ENCODE data around the gene MAP7D3.
"Not testable (repeated sequence)": the region's sequence is repeated elsewhere in the genome, so short reads cannot be mapped to it uniquely, and the experiment has no call there.

The MAP7D3 gene, protein sequence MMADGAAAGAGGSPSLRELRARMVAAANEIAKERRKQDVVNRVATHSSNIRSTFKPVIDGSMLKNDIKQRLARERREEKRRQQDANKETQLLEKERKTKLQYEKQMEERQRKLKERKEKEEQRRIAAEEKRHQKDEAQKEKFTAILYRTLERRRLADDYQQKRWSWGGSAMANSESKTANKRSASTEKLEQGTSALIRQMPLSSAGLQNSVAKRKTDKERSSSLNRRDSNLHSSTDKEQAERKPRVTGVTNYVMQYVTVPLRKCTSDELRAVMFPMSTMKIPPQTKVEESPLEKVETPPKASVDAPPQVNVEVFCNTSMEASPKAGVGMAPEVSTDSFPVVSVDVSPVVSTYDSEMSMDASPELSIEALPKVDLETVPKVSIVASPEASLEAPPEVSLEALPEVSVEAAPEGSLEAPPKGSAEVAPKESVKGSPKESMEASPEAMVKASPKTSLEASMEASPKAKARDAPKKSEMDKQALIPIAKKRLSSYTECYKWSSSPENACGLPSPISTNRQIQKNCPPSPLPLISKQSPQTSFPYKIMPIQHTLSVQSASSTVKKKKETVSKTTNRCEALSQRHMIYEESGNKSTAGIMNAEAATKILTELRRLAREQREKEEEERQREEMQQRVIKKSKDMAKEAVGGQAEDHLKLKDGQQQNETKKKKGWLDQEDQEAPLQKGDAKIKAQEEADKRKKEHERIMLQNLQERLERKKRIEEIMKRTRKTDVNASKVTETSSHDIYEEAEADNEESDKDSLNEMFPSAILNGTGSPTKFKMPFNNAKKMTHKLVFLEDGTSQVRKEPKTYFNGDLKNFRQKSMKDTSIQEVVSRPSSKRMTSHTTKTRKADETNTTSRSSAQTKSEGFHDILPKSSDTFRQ

DNA sequence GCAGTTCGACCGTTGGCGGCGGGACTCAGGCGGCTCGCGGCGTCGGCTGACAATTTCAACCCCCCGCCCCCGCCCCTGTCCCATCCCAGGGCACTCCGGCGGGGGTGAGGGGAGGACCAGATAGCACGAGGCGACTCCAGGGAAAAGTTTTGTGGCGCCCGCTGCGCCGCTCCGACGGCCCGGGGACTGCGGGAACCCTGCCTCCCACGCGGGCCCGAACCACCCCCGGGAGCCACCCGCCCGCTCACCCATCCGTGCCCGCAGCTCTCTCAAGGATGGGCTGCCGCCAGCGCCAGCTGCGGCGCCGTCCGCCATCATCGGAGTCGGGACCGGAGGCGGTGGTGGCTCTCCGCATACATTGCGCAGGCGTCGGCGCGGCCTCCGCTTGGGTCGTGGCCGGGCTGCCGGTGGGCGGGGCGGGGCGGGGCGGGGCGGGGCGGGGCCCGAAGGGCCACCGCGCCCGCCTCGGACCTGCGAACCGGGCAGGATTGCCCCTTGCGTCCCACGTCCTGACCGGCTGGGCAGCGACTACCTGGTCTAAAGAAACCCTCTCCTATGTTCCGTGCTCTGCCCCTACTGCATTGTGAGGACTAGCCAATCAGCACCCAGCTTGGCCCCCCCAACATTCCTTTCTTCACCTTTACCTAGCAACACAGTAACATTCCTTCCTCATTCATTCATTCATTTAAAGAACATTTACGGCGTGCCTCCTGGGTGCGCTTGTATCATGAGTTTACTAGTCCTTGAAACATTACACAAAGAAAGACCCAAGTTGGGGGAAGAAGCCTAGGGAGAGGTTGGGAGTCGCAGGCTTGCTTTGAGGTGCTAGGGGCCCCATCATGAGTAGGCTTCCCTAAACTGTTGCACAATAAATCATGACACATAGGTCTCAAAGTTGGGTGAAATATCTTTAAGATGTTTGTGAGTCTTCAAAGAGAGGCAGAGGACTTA, at the start of gene MAP7D3:
Gene MAP7D3, minus strand, starts transcription at position 360 of the 951 bp plus-strand sequence. Its CDS starts 42 bp downstream, at position 318.
- H3K4me1 ChIP-seq (ENCODE audit: insufficient read depth, low read length), result peaks cover 5% of the 10 kb centered on the region; the same call in 1 of the 2 replicates
- peak within 1 kb of the TSS; percentile 57 for H3K9ac ChIP-seq (ENCODE audit: low read depth, low read length)
- H3K36me3 ChIP-seq (ENCODE audit: insufficient read depth, low read length), result no peaks in the 10 kb centered on the region
- H3K9me3 ChIP-seq (ENCODE audit: control insufficient read depth, insufficient read depth, low read length), result no peaks in the 10 kb centered on the region

DNA sequence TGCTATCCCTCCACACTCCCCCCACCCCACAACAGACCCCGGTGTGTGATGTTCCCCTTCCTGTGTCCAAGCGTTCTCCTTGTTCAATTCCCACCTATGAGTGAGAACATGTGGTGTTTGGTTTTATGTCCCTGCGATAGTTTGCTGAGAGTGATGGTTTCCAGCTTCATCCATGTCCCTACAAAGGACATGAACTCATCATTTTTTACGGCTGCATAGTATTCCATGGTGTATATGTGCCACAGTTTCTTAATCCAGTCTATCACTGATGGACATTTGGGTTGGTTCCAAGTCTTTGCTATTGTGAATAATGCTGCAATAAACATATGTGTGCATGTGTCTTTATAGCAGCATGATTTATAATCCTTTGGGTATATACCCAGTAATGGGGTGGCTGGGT, 49.5 kb upstream of the MAP7D3 start, which contains the start of gene ADGRG4:
Gene ADGRG4, plus strand, starts transcription at position 243 of the 400 bp plus-strand sequence. CDS start 7,815 bp downstream, outside the sequence.
- not testable (repeated sequence) for H3K36me3 ChIP-seq (ENCODE audit: insufficient read depth, low read length); H3K9me3 ChIP-seq (ENCODE audit: control insufficient read depth, insufficient read depth, low read length); H3K4me1 ChIP-seq (ENCODE audit: insufficient read depth, low read length)

DNA sequence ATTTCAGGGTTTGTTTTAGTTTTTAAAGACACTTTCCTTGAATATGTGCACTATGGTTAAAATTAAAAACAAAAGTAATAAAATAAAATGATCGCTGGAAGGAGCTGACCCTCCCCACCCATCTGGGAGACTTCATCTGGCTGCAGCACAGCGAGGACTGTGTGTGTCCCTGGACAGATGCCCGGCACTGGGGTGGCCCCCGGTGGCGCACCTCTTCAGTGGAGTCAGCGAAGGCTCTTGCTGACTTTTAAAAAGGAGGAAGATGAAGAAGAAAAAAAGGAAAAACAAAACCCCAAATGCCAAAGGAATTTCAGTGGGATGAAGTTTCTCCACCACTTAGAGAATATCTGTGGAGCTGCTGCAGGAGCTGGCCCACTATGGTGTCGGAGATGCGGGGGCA, 44.2 kb upstream of the MAP7D3 start:
- Histone ChIP-seq H3K9ac (ENCODE audit: low read depth, low read length) (no peak overlapping the region), H3K4me1 (ENCODE audit: insufficient read depth, low read length) (no peaks in the 10 kb centered on the region), H3K36me3 (ENCODE audit: insufficient read depth, low read length) (no peaks in the 10 kb centered on the region)

More for the DNA sequence above, 49.5 kb upstream of the MAP7D3 start, which contains the start of gene ADGRG4:
- H3K9ac ChIP-seq (ENCODE audit: low read depth, low read length), result not testable (repeated sequence)

DNA sequence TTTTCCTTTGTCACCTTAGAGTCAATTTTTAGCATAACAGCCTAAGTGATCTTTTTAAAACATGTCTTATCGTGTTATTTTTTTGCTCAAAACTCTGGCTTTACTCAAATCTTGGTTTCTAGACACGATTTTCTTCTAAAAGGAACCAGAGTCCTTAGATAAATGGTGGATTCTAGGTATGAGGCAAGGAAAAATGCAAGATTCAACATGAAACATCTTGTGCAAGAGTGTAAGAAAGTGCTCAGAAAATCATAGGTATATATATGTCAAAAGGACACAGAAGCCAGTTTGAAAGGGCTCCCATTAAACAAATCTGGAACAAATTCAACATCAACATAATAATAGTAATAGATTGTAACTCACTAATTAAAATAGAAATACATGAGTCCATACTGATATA, 41.5 kb upstream of the MAP7D3 start:
- Histone ChIP-seq H3K36me3 (ENCODE audit: insufficient read depth, low read length) (no peaks in the 10 kb centered on the region), H3K9ac (ENCODE audit: low read depth, low read length) (no peak overlapping the region), H3K9me3 (ENCODE audit: control insufficient read depth, insufficient read depth, low read length) (no peaks in the 10 kb centered on the region), H3K4me1 (ENCODE audit: insufficient read depth, low read length) (no peaks in the 10 kb centered on the region)

More for the DNA sequence above, 44.2 kb upstream of the MAP7D3 start:
- no peaks in the 10 kb centered on the region for H3K9me3 ChIP-seq (ENCODE audit: control insufficient read depth, insufficient read depth, low read length)

DNA sequence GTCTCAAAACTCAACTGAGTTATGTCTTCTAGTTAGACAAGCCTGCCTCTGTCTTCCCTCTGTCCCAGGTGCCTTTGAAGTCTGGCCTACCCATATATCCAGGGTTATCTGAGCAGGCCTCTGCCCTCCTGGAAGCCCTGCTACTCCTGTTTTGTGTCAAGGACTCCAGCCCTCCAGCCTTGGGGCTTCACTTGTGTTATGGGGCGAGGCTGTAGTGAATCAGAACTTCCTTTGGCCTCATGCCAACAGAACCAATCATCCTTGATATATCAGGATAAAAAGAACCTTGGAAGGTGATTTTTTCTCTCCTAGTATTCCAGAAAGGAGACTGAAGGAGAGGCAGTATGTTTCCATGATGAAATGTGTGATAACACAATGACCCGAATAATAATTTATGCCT, 40.6 kb upstream of the MAP7D3 start:
- no peaks in the 10 kb centered on the region for H3K4me1 ChIP-seq (ENCODE audit: insufficient read depth, low read length)
- H3K36me3 ChIP-seq (ENCODE audit: insufficient read depth, low read length), result no peaks in the 10 kb centered on the region
- H3K9me3 ChIP-seq (ENCODE audit: control insufficient read depth, insufficient read depth, low read length), result no peaks in the 10 kb centered on the region
- no peak overlapping the region for H3K9ac ChIP-seq (ENCODE audit: low read depth, low read length)

DNA sequence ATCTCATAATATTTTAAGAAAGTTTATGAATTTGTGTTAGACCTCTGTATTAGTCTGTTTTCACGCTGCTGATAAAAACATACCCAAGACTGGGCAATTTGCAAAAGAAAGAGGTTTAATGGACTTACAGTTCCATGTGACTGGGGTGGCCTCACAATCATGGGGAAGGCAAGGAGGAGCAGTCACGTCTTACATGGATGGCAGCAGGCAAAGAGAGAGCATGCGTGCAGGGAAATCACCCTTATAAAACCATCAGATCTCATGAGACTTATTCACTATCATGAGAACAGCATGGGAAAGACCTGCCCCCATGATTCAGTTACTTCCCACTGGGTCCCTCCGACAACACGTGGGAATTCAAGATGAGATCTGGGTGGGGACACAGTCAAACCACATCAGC, 35.2 kb upstream of the MAP7D3 start:
- not testable (repeated sequence) for H3K4me1 ChIP-seq (ENCODE audit: insufficient read depth, low read length); H3K9me3 ChIP-seq (ENCODE audit: control insufficient read depth, insufficient read depth, low read length); H3K36me3 ChIP-seq (ENCODE audit: insufficient read depth, low read length); H3K9ac ChIP-seq (ENCODE audit: low read depth, low read length)

DNA sequence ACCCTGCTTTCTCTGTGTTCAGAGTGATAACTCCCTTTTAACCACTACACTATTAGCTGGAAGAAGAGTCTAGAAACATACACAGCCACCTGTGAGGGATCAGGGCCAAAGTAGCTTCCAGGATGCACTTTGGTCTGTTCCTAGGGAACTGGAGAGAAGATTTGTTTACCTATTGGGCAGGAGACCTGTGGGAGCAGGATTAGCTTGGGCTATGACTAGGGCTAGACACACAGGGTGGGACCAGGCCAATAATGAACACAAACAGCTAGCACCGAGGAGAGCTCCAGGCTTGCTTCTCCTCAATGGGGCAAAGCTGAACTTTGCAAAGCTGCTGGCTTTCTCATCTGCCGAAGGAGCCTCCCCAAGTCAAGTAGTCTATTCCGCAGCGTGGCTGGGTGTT, 24.4 kb upstream of the MAP7D3 start:
- Histone ChIP-seq H3K4me1 (ENCODE audit: insufficient read depth, low read length) (peaks cover 3% of the 10 kb centered on the region), H3K9me3 (ENCODE audit: control insufficient read depth, insufficient read depth, low read length) (no peaks in the 10 kb centered on the region), H3K9ac (ENCODE audit: low read depth, low read length) (no peak overlapping the region), H3K36me3 (ENCODE audit: insufficient read depth, low read length) (no peaks in the 10 kb centered on the region)

DNA sequence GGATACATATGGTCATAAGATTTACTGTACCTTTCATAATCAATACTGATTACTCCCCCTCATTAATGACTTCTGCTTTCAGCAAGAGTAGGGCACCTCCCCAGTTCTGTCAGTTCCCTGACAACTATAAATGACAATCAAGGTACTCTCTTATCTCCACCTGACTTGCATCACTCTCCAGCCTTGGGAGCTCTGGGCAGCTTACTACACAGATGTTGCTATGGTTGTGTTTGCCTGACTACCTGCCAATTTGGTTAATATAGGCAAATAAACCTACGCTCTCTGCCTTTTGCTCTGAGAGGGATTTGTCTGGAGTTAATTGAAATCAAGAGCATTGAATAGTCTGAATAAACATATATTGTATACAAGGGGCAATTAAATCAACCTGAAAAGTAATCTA, 22.8 kb upstream of the MAP7D3 start:
- Histone ChIP-seq H3K9ac (ENCODE audit: low read depth, low read length) (no peak overlapping the region), H3K36me3 (ENCODE audit: insufficient read depth, low read length) (no peaks in the 10 kb centered on the region), H3K9me3 (ENCODE audit: control insufficient read depth, insufficient read depth, low read length) (no peaks in the 10 kb centered on the region), H3K4me1 (ENCODE audit: insufficient read depth, low read length) (peaks cover 3% of the 10 kb centered on the region)

DNA sequence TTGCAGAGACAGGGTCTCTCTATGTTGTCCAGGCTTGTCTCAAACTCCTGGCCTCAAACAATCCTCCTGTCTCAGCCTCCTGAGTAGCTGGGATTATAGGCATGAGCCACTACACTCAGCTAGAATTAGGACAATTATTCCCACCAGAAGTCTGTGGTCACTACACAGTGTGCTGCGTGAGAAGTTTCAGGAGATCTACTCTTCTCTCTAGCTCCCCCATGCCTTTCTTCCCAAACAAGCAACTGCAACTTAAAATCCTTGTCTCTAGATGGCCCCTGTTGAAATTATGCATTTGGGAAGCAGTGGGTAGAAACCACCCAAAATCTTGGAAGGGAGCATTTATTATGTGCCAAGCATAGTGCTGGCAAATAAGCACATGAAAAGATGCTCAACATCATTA, 21.1 kb upstream of the MAP7D3 start:
- Histone ChIP-seq H3K9ac (ENCODE audit: low read depth, low read length) (no peak overlapping the region), H3K9me3 (ENCODE audit: control insufficient read depth, insufficient read depth, low read length) (no peaks in the 10 kb centered on the region), H3K4me1 (ENCODE audit: insufficient read depth, low read length) (peaks cover 3% of the 10 kb centered on the region), H3K36me3 (ENCODE audit: insufficient read depth, low read length) (no peaks in the 10 kb centered on the region)

DNA sequence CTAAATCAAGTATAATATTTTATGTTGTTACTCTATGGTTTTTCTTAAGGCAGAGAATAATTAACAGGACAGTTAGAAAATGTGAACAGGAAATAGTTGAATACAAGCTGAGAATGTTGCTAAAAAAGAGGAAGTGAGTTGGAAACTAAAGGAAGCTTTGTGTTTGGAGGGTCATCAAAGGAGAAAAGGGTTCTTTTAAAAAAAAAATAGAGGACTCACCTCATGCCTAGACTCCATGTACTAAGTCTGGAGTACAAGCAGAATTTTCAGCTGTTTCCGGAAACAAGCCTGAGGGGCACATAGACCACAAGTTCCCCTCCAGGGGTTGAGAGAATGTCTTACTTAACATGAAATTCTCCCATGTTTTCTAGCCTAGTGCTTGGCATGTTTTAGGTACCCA, 20.1 kb upstream of the MAP7D3 start:
- peaks cover 3% of the 10 kb centered on the region for H3K4me1 ChIP-seq (ENCODE audit: insufficient read depth, low read length)
- no peak overlapping the region for H3K9ac ChIP-seq (ENCODE audit: low read depth, low read length)
- no peaks in the 10 kb centered on the region for H3K36me3 ChIP-seq (ENCODE audit: insufficient read depth, low read length)
- H3K9me3 ChIP-seq (ENCODE audit: control insufficient read depth, insufficient read depth, low read length), result no peaks in the 10 kb centered on the region

DNA sequence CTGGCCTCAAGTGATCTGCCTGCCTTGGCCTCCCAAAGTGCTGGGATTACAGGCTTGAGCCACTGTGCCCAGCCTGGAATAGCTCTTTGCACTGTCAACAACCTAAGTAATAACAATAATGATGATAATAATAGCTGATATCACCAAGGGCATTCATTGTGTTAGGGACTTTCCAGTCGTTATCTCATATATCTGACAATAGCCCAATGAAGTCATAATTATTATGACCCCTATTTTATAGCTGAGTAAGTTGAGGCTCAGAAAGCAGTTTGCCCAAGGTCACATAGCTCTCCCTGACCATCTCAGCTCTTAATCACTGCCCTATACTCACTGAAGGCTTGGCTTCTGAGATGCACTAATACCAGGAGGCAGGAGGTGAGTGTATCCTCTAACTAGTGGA, 18.7 kb upstream of the MAP7D3 start:
- Histone ChIP-seq H3K9ac (ENCODE audit: low read depth, low read length) (no peak overlapping the region), H3K36me3 (ENCODE audit: insufficient read depth, low read length) (no peaks in the 10 kb centered on the region), H3K4me1 (ENCODE audit: insufficient read depth, low read length) (peaks cover 3% of the 10 kb centered on the region), H3K9me3 (ENCODE audit: control insufficient read depth, insufficient read depth, low read length) (no peaks in the 10 kb centered on the region)

DNA sequence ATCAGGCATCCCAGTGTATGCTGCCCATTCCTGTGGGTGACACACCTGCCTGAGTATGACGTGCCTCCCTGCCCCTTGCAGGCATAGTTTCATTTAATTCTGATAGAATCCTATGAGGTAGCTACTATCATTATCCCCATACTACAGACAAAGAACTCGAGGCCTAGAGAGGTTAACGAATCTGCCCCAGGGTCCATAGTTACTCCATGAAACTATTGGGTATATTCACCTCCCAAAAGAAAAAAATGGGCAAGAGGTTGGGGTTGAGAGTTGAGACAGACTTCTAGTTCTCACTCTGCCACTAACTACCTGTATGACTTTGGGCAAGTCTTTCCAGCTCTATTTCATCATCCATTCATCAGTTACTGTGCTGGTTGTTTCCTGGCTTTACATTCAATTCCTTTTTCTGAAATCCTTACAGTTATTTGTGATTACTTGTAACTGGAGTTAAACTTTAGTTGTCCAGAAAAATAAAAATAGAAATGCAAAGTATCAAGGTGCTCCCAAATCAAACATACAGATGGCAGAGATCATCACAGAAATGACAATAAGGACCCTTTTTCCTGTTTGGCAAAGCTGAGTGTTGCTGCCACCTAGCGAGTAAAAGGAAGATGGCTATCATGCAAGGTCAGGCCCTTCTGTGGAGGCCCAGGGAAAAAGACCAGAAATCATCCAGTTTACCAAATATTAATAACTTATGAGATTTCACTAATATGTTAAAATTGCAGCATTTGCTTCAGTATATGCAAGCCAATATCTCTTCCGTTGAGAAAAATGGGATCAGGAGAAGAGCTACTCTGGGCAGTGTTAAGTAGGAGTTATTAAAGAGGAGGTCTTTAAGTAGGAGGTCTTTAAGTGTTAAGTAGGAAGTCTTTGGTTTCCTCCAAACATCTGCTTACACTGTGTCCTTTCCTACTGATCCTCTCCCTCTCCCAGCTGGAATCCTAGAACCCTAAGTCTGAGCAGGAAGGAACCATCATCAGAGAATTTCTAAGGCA, 17.1 kb upstream of the MAP7D3 start:
- H3K9ac ChIP-seq (ENCODE audit: low read depth, low read length), result no peak overlapping the region

DNA sequence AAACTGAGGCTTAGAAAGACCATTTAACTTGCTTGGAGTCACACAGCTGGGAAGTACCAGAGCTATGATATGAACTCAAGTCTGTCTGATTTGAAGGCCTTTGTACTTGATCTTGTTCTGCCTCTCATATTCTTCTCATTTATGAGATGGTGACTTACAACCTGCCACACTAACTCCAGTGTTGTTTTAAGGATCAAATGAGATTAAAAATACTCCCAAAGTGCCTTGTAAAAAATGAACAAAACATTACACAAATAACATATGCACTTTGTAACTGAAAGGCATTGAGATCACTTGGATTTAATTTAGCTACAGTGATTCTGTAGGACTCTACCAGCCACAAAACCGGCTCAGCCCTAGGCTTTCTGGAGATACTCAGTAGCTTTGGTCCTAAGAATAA, 15.6 kb upstream of the MAP7D3 start:
- H3K9me3 ChIP-seq (ENCODE audit: control insufficient read depth, insufficient read depth, low read length), result no peaks in the 10 kb centered on the region
- no peaks in the 10 kb centered on the region for H3K36me3 ChIP-seq (ENCODE audit: insufficient read depth, low read length)
- H3K4me1 ChIP-seq (ENCODE audit: insufficient read depth, low read length), result no peaks in the 10 kb centered on the region; the same call in 1 of the 2 replicates
- H3K9ac ChIP-seq (ENCODE audit: low read depth, low read length), result no peak overlapping the region

More for the DNA sequence above, 17.1 kb upstream of the MAP7D3 start:
- no peaks in the 10 kb centered on the region for H3K36me3 ChIP-seq (ENCODE audit: insufficient read depth, low read length)
- H3K9me3 ChIP-seq (ENCODE audit: control insufficient read depth, insufficient read depth, low read length), result no peaks in the 10 kb centered on the region
- peaks cover 3% of the 10 kb centered on the region for H3K4me1 ChIP-seq (ENCODE audit: insufficient read depth, low read length)

Measured in ES-I3 (cell line).